ENCODE data around the gene RUFY2.

RUFY2 gene

DNA sequence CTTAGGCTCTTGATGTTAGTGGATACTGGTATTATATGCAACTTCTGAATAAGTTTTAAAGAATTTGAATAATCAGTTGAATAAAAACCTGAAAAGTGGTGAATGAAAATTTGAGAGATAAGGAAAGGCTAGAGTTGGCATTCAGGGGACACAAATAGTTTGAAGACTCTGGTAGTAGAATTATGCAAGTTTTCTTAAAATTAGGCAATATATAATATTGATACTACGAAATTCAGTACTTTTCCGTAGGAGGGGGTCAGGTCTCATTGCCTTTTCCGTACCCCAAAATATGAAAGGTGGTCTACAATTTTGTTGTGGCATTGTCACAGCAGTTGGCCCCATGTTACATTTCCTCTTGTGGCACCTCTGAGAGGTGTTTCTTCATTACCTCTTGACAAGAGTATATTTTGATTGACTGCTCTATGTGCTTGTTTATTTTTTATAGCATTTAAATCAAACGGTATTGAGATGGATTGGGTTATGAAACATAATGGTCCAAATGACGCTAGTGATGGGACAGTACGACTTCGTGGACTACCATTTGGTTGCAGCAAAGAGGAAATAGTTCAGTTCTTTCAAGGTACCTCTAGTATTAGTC lies 70.2 kb downstream of the RUFY2 start:
- in situ Hi-C loops (cut with MboI; ENCODE audit: low sequenced_read_pairs, unreplicated experiment): no loop called here
- no peak for TF ChIP-seq CTCF (IDR thresholded peaks at IDR 0.05; ENCODE audit: borderline replicate concordance, control extremely low read depth, extremely low read depth, insufficient read depth, missing control alignments)
- DNase-seq (ENCODE audit: low spot score): no peak

DNA sequence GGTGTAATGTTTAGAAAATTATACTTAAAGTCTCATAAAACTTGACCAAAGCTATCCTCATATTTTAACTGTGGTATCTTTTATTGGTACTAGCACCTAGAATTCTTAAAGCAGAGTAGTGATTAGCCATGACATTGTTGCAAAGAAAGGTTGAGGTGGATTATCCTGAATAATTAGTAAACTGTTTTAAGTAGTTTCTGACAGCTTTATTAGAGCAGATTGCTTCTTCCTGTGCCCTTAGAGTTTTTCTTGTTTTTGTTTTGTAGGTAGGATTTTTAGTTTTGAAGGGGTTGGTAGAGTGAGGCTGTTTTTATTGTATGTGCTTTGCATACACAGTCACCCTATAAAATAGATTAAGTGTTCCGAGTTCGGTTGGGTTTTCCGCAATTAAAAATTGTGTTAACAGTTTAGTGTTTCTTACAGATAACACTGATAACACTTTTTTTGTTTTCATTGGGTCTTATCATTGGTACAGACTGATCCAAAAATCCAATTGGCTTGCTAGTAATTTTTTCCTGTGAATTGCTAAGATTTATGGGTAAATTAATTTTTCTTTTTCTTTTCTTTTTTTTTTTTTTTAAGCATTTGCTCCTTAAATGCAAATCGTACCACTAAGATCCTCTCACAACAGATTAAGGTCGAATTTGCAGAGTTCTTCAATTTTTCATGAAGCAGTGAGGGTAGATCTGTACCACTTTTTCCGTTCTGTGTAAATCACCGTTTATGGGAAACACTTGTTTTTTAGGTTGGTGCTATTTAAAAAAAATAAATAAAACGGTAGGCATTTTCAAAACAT lies 72.2 kb downstream of the RUFY2 start:
- DNase-seq (ENCODE audit: low spot score): no peak
- in situ Hi-C loops (cut with MboI; ENCODE audit: low sequenced_read_pairs, unreplicated experiment): no loop called here
- no peak for TF ChIP-seq CTCF (IDR thresholded peaks at IDR 0.05; ENCODE audit: borderline replicate concordance, control extremely low read depth, extremely low read depth, insufficient read depth, missing control alignments)

DNA sequence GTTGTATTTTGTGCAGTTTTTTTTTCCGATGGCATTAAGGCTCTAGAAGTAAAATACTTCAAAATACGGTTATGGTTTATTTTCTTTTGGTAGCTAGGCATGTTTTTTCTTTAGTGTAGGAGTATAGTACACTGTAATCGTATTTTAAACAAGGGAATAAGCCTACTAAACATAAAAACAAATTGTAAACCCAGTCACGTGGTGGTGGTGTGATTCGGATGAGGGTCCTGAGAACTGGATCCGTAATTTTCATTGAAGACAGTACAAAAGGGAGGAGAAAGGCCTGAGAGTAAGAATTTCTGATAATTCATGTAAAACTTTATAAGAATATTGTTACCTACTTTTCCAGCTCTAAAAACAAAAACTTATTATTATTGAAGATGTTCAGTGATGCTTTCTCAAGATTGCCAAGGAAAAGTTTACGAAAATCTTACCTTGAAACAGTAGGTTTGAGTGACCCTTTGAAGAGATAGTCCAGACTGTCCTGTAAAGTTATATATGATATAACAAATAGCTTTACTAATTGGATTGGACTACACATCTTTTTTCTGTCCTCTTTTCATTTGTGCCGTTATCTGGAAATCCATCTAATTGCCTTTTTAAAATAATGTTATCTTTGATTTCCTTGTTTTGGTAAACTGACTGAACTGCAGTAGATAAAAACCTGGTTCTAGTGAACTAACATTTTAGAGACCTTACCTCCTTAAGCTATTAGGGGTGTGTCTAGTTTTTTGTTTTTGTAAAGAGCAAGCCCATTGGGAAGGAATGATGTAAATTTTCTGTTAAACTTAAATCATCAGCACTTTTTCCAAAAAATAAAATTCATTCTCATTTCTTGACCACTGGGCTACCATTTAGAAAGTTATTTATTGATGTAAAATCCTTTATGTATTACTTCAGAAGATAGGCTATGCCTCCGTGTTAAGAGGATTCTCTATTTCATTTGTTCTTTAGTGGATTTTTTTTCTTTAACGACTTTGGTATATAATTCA lies 73.3 kb downstream of the RUFY2 start:
- DNase-seq (ENCODE audit: low spot score): no peak
- no peak for TF ChIP-seq CTCF (IDR thresholded peaks at IDR 0.05; ENCODE audit: borderline replicate concordance, control extremely low read depth, extremely low read depth, insufficient read depth, missing control alignments)
- in situ Hi-C loops (cut with MboI; ENCODE audit: low sequenced_read_pairs, unreplicated experiment): no loop called here

DNA sequence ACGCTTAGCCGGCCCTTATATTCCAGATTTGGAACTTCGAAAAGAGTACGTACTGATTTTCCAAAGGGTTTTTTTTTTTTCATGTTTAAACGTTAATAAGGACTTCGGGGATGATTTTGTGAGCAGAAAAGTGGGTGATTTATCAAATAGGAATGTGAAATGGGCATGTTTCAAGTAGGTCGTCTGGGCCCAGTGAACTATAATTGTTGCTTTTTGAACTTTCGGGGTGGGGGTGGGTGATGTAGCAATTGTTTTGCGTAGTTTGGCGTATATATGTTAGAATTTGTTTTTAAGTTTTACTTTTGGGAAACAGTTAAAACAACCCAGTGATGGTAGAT lies 74.0 kb downstream of the RUFY2 start:
- in situ Hi-C loops (cut with MboI; ENCODE audit: low sequenced_read_pairs, unreplicated experiment): no loop called here
- TF ChIP-seq CTCF (IDR thresholded peaks at IDR 0.05; ENCODE audit: borderline replicate concordance, control extremely low read depth, extremely low read depth, insufficient read depth, missing control alignments): no peak
- DNase-seq (ENCODE audit: low spot score): no peak

DNA sequence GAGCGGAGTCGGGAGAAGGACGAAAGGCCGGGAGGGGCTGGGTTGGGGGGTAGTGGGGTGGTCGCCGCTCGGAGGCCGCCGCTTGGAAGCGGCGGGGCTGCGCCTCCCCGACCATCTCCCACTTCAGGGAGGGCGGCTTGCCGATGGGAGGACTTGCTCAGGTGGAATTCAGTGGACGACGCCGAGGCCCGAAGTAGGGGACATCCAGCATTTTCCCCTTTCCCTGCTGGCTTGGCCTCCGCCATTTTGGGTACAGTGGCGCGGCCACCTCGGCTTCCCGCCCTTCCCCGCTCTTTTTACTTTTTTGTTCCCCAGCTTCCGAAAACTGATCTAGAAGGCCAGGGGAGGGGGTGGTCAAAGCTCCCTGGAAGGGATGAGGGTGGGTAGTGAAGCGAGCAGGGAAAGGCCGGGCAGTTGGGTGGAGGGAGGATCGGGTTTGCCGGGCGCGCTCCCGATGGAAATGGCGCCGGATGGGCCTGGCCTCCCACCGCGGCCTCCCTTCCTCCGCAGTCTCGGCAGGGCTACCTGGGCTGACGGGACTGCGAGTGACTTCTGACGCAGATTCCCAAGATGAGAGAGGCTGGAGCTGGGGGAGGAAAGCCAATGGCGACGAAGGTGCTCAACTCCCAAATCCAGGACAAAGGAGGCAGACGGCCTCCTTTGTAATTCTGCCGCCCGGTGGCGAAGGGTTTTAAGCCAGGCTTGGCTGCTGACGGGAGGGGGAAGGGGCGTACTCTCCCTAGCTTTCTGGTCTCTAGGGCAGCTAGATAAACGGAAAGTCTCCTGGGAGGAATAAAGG lies 74.6 kb downstream of the RUFY2 start, which contains the start of gene PBLD:
Gene PBLD (minus strand): TSS at position 670 of the 799 bp plus-strand sequence. CDS start 26,084 bp downstream, outside the sequence.
- peak; percentile 36 for TF ChIP-seq CTCF (IDR thresholded peaks at IDR 0.05; ENCODE audit: borderline replicate concordance, control extremely low read depth, extremely low read depth, insufficient read depth, missing control alignments)
- in situ Hi-C loops (cut with MboI; ENCODE audit: low sequenced_read_pairs, unreplicated experiment): no loop called here

More for the DNA sequence above, 74.6 kb downstream of the RUFY2 start, which contains the start of gene PBLD:
- DNase-seq (ENCODE audit: low spot score): peak; percentile 50
